Activated CD8-positive, alpha-beta memory T cell treated with anti-CD3 and anti-CD28 coated beads, Interleukin-2, amount 50 U/mL, for 48 hours (primary cell): ENCODE data around the gene EFHD1.
"Not testable (repeated sequence)": the region's sequence is repeated elsewhere in the genome, so short reads cannot be mapped to it uniquely, and the experiment has no call there.

Source experiments
- DNase-seq: peaks from one replicate; pipeline ENCODE4 v3.0.0-alpha.2; 2020

The EFHD1 gene

GRCh38 chr2:232622563-232622962 lies 10.8 kb upstream of the EFHD1 start:
- DNase-seq: no peak

- no peak for DNase-seq
Measured at GRCh38 chr2:232623768-232624765, 9.3 kb upstream of the EFHD1 start.

GRCh38 chr2:232626584-232626983 lies 6.8 kb upstream of the EFHD1 start:
- no peak for DNase-seq

GRCh38 chr2:232628466-232629128 lies 4.8 kb upstream of the EFHD1 start:
- DNase-seq: no peak

GRCh38 chr2:232629129-232629475 lies 4.3 kb upstream of the EFHD1 start:
- DNase-seq: no peak

- no peak for DNase-seq
Measured at GRCh38 chr2:232632229-232632903, 1.0 kb upstream of the EFHD1 start.

- DNase-seq: no peak
Measured at GRCh38 chr2:232632904-232633412, 446 bp upstream of the EFHD1 start.

GRCh38 chr2:232634206-232635150 lies 1.1 kb downstream of the EFHD1 start:
- DNase-seq: no peak

GRCh38 chr2:232635376-232635775 lies 2.0 kb downstream of the EFHD1 start:
- not testable (repeated sequence) for DNase-seq

GRCh38 chr2:232635820-232636219 lies 2.4 kb downstream of the EFHD1 start:
- no peak for DNase-seq

GRCh38 chr2:232636788-232637420 lies 3.5 kb downstream of the EFHD1 start:
- DNase-seq: no peak

- DNase-seq: no peak
Measured at GRCh38 chr2:232637866-232638583, 4.6 kb downstream of the EFHD1 start.

GRCh38 chr2:232641153-232641848 lies 7.9 kb downstream of the EFHD1 start:
- DNase-seq: no peak

- DNase-seq: no peak
Measured at GRCh38 chr2:232643147-232643425, 9.7 kb downstream of the EFHD1 start.

GRCh38 chr2:232643813-232644347 lies 10.5 kb downstream of the EFHD1 start:
- DNase-seq: no peak

GRCh38 chr2:232645061-232645460 lies 11.7 kb downstream of the EFHD1 start:
- no peak for DNase-seq

- no peak for DNase-seq
Measured at GRCh38 chr2:232646726-232647125, 13.3 kb downstream of the EFHD1 start.

GRCh38 chr2:232647261-232647660 lies 13.9 kb downstream of the EFHD1 start:
- DNase-seq: no peak

- DNase-seq: no peak
Measured at GRCh38 chr2:232649033-232649432, 15.6 kb downstream of the EFHD1 start.

- no peak for DNase-seq
Measured at GRCh38 chr2:232652505-232652851, 19.1 kb downstream of the EFHD1 start.
